Measurements from ENCODE around the gene SLC12A5.
A peak's percentile ranks its signal among the peaks of the same experiment; 100 is the strongest.

Gene SLC12A5

DNA sequence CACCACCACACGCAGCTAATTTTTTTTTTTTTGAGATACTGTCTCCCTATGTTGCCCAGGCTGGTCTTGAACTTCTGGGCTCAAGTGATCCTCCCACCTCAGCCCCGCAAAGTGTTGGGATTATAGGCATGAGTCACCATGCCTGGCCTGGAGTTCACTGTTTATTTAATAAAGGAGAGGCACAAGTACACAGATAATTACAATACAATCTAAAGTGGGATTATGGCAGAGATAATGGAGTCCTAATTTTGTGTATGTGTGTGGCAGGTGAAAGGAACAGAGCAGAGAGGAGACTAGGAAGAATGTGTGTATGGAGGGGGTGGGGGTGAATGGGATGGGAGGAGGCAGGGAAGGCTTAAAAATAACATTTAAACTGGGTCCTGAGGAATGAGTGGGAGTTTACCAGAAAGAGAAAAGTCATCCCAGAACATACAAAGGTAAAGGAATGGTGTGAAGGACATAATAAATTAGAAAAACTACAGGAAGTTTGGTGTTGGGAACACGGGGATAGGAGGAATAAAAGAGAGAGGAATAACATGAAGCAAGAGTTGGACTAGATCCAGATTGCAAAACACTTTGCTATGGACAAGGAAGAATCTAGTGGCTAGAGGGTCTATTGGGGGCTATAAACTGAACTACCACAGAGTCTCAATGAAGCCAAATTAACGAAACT, 56.3 kb downstream of the SLC12A5 start:
- H3K36me3 ChIP-seq (replicated peaks; ENCODE audit: insufficient read depth, low read length) = no peaks in the 10 kb centered on the region
- no peaks in the 10 kb centered on the region for H3K9me3 ChIP-seq (replicated peaks; ENCODE audit: insufficient read depth, low read length)
- H3F3A ChIP-seq (ENCODE audit: insufficient read depth, low read length) = no peaks in the 10 kb centered on the region
- H3K79me2 ChIP-seq (ENCODE audit: low read length) = peaks cover 91% of the 10 kb centered on the region
- H3K9ac ChIP-seq (ENCODE audit: low read length) = no peak overlapping the region
- H3K27ac ChIP-seq (ENCODE audit: low read length) = no peak overlapping the region
- peaks cover 9% of the 10 kb centered on the region for H3K4me1 ChIP-seq (ENCODE audit: low read length)
- H4K20me1 ChIP-seq (ENCODE audit: insufficient read depth, low read length) = peaks cover 76% of the 10 kb centered on the region
- H3K4me3 ChIP-seq (ENCODE audit: low read length) = no peak overlapping the region
- no peak for TF ChIP-seq EZH2 (optimal IDR thresholded peaks at IDR 0.05; ENCODE audit: low read depth, low read length)
- no peak for TF ChIP-seq EZH2phosphoT487 (IDR thresholded peaks at IDR 0.05; ENCODE audit: low read length)
- TF ChIP-seq, protein P1, sequence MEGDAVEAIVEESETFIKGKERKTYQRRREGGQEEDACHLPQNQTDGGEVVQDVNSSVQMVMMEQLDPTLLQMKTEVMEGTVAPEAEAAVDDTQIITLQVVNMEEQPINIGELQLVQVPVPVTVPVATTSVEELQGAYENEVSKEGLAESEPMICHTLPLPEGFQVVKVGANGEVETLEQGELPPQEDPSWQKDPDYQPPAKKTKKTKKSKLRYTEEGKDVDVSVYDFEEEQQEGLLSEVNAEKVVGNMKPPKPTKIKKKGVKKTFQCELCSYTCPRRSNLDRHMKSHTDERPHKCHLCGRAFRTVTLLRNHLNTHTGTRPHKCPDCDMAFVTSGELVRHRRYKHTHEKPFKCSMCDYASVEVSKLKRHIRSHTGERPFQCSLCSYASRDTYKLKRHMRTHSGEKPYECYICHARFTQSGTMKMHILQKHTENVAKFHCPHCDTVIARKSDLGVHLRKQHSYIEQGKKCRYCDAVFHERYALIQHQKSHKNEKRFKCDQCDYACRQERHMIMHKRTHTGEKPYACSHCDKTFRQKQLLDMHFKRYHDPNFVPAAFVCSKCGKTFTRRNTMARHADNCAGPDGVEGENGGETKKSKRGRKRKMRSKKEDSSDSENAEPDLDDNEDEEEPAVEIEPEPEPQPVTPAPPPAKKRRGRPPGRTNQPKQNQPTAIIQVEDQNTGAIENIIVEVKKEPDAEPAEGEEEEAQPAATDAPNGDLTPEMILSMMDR (IDR thresholded peaks at IDR 0.05; ENCODE audit: low read length) = no peak
- H3K4me2 ChIP-seq (ENCODE audit: low read depth, low read length) = no peak overlapping the region
- DNase-seq = no peak
- H3K27me3 ChIP-seq (replicated peaks; ENCODE audit: insufficient read depth, low read length) = no peaks in the 10 kb centered on the region
- H2AFZ ChIP-seq (ENCODE audit: low read length) = no peak overlapping the region
- H3K9me2 ChIP-seq (replicated peaks; ENCODE audit: insufficient read depth, low read length) = no peaks in the 10 kb centered on the region

DNA sequence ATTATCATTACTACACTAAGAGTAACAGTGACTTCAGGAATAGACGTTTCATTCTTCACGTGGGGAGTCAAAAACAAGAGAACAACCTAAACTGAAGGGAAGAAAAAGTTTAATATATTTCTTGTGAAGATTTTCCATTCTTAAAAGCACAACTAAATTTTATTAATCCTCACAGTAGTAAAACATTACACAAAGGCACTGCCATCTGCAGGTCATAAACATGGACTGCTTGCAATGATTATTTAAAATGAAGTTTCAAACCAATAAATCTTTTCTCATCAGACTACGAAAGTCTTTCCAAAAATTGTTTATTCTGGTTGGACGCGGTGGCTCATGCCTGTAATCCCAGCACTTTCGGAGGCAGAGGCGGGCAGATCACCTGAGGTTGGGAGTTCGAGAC, 58.1 kb downstream of the SLC12A5 start:
- Histone ChIP-seq H3K4me2 (ENCODE audit: low read depth, low read length) (no peak overlapping the region), H3K36me3 (replicated peaks; ENCODE audit: insufficient read depth, low read length) (no peaks in the 10 kb centered on the region), H3K4me3 (ENCODE audit: low read length) (no peak overlapping the region), H3K27me3 (replicated peaks; ENCODE audit: insufficient read depth, low read length) (no peaks in the 10 kb centered on the region), H3K9me2 (replicated peaks; ENCODE audit: insufficient read depth, low read length) (no peaks in the 10 kb centered on the region), H3K4me1 (ENCODE audit: low read length) (peaks cover 9% of the 10 kb centered on the region), H2AFZ (ENCODE audit: low read length) (no peak overlapping the region), H3K9ac (ENCODE audit: low read length) (no peak overlapping the region), H3F3A (ENCODE audit: insufficient read depth, low read length) (no peaks in the 10 kb centered on the region), H3K79me2 (ENCODE audit: low read length) (peaks cover 73% of the 10 kb centered on the region), H4K20me1 (ENCODE audit: insufficient read depth, low read length) (peaks cover 63% of the 10 kb centered on the region), H3K9me3 (replicated peaks; ENCODE audit: insufficient read depth, low read length) (no peaks in the 10 kb centered on the region), H3K27ac (ENCODE audit: low read length) (no peak overlapping the region)
- DNase-seq = no peak
- TF ChIP-seq EZH2 (optimal IDR thresholded peaks at IDR 0.05; ENCODE audit: low read depth, low read length) = no peak
- TF ChIP-seq, protein P1 (IDR thresholded peaks at IDR 0.05; ENCODE audit: low read length) = peak; percentile 41

DNA sequence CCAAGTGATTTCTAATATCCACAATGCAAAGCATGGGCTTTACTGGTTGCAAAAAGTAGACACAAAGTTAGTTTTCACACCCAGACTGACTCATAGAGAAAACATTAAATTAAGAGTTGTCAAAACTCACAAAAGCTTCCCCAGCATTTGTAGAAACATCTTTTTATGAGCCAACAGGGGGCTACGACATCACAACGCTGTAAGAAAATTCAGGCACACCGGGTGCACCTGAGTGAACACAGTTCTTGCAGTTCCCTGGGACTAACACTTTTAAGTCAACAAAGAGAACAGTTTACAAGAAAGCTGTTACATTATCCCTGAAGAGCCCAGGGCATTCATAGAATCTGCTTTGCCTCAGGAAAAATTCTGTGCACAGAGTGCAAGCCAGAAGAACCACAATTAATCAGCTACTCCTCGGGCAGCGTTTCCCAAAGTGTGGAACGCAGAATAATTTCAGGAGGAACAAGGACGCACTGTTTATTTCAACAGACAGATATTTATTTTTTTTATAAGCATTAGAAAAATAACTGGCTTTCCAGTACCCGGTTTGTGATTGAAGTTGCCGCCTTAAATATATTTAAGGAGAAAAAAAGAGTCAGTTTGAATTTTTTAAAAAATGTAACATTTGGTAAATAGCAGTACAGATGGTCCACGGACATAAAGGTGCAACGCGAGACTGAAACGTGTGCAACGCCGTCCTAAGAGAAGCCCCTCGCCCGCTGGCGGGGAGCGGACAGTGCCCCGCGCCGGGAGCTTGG, 59.6 kb downstream of the SLC12A5 start:
- no peaks in the 10 kb centered on the region for H3K27me3 ChIP-seq (replicated peaks; ENCODE audit: insufficient read depth, low read length)
- peak overlapping the region; percentile 77 for H3K4me3 ChIP-seq (ENCODE audit: low read length)
- peaks cover 51% of the 10 kb centered on the region for H4K20me1 ChIP-seq (ENCODE audit: insufficient read depth, low read length)
- H3K9ac ChIP-seq (ENCODE audit: low read length) = peak overlapping the region; percentile 93
- H2AFZ ChIP-seq (ENCODE audit: low read length) = no peak overlapping the region
- no peaks in the 10 kb centered on the region for H3F3A ChIP-seq (ENCODE audit: insufficient read depth, low read length)
- peak overlapping the region; percentile 82; the same call in 1 of the 2 replicates for H3K27ac ChIP-seq (ENCODE audit: low read length)
- peaks cover 9% of the 10 kb centered on the region for H3K4me1 ChIP-seq (ENCODE audit: low read length)
- peak; percentile 45 for DNase-seq
- no peaks in the 10 kb centered on the region for H3K36me3 ChIP-seq (replicated peaks; ENCODE audit: insufficient read depth, low read length)
- no peaks in the 10 kb centered on the region for H3K9me3 ChIP-seq (replicated peaks; ENCODE audit: insufficient read depth, low read length)
- TF ChIP-seq EZH2phosphoT487 (IDR thresholded peaks at IDR 0.05; ENCODE audit: low read length) = no peak
- TF ChIP-seq, protein P1 (IDR thresholded peaks at IDR 0.05; ENCODE audit: low read length) = peak; percentile 13; the same call in 1 of the 2 replicates
- peak overlapping the region; percentile 83 for H3K4me2 ChIP-seq (ENCODE audit: low read depth, low read length)
- no peaks in the 10 kb centered on the region for H3K9me2 ChIP-seq (replicated peaks; ENCODE audit: insufficient read depth, low read length)
- H3K79me2 ChIP-seq (ENCODE audit: low read length) = peaks cover 59% of the 10 kb centered on the region
